Fibroblast of skin of left biceps (primary cell): ENCODE data around the gene EGLN2.
"Not testable (repeated sequence)": the region's sequence is repeated elsewhere in the genome, so short reads cannot be mapped to it uniquely, and the experiment has no call there.

Source experiments
- DNase-seq, 2 experiments: peaks; one replicate each; pipeline ENCODE4 v3.0.0-alpha.2; 2013; ENCODE audit warnings: low read depth in 2 of 2

EGLN2 gene

DNA sequence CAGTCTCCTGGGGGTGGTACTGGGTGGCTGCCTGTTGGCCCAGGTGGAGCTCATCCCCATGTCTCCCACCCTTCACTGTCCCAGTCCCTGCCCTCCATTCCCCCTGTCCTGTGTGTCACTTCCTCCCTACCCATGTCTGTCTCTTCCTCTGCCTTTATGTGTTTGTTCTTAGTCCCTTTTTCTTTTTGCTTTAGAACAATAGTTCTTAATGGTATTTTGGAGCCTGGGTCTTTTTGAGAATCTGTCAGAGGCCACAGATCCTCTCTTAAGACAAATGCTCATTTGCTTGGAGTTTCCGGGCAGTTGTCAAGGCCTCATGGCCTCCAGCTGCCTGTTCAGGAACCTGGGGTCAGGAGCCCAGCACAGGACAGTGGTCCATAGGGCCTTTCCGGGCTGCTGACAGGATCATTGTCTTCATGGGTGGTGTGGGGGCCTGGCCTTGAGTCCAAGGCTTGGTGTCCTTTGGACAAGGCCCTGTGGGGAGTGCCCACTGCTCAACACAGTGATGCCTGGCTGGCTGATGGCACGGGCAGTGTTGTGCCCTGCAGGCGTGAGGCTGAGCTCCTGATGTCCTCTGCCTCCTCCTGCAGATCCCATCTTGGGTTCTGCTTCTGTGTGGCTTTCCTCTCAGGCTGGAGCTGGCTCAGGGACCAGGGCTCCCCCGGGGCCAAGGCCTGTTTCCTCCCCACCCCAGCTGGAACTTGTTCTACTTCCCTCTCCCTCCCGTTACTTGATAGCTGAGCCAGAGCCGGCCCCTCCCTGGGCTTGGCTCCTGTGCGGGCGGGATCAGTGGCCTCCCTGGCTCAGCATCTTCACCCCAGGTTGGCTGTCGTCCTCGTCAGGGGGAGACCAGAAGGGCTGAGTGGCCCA is 3.5 kb downstream of the EGLN2 start:
- no peak for DNase-seq

DNA sequence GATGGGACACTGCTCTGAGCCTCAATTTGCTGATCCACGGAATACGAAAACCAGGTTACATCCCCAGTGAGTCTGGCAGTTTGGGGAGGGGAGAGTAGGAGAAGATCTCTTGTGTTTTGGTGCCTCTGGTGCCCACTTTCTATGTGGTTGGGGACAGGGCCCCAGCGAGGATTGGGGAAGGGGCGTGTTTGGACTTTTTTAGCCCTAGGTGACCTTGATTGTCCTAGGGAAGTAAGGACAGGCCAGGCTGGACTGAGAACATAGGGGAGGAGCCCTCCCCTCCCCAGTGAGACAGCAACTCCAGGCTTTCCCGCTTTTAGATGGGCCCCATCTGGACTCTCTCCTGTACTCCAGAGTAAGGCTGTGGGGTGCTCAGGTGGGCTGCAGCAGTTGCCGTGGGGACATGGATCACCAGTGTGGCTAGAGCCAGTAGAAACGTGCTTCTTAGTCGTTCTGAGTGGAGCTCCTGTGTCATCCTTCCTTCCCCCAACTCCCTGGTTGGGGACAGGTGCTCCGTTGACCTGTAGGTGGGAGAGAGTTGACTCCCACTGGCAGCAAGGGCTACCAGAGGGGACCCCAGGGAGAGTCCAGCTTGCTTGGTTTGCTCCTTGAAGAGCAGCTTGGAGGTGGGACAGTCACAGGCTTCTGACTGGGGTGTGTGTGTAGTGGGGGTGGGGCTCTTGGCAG is 4.3 kb downstream of the EGLN2 start:
- no peak for DNase-seq

DNA sequence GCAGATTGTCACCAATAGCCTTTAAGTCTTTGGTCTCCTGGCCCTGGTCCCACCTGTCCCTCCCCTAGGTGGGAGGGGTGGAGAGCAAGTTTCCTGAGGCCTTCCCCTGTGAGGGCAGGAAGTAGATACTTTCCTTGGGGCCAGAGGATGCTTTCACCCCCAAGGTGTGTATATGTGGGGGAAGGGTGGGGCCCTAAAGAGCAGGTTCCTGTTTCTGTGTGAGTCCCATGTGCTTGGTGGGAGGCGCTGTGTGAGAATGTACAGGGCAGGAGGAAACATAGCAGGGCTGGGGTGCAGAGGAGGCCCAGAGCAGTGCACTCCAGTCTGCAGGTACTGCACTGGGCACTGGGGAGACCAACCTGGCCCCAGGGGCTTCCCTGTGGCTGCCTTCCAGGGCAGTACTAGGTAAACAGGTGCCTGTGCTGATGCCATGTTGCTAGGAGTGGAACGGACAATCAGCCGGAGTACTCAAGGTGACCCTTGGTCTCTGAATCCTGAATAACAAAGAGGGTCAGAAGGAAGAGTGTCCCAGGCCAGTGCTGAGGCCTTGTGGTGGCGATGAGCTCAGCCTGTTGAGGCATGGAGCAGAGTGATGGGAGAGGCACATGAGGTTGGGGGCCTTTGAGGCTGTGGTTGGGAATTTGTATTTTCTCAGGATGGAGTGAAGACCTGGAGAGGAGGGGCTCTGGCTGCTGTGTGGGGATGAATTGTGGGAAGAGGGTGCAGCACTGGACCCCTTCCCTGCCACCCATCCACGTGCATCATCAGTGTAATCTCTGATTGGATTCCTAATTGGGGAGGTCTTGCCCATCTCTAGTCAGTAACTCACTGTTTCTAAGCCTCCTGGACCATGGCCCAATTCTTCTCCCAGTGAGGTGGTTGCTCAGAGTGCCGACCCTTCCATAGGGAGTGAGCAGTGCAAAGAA is 5.1 kb downstream of the EGLN2 start:
- DNase-seq = no peak

DNA sequence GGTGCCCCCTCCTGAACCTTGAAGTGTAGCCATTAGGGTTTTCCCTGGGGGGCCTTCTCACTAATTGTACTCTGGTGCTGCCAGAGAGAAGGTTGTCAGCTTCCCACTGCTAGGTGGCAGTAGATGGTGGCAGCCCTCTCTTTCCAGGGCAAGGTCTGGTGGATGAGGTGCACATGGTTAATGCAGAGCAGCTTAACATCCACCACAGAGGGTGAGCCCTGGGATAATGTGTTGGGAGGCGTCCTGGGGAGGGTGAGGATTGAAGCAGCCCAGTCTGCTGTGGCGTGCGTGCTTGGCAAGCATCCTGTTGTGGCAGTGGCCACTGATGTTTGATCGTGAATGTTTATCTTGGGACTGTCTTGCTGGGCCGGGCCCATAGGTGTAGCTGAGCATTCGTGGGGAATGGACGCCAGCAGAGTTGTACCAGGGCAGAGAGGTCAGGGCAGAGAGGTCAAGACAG is 5.8 kb downstream of the EGLN2 start:
- no peak for DNase-seq

DNA sequence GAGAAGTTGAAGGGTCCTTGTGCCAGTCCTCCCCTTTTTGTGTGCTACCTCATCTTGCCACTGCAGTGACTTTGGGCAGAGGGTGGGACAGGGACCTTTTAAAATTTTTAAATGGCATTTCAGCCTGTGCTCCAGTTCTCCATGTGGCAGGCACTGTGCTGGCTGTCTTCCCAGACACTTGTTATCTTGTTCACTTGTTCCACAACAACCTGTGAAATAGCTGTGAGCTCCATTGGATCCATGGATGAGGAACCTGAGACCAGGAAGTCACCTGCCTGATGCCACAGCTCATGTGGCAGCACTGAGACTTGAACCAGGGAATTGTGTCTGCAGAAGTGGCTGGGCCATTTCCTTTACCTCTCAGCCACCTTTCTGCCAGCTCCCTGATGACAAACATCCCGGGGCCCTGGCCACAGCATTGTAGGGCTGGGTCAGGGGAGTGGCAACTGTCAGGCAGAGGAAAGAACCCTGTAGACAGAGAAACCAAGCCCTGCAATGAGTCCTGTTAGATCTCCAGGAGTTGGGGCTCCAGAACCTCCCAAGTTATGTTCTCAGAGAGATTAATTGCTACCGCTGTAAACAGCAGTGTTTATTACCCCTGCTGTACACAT is 6.4 kb downstream of the EGLN2 start:
- DNase-seq = no peak

DNA sequence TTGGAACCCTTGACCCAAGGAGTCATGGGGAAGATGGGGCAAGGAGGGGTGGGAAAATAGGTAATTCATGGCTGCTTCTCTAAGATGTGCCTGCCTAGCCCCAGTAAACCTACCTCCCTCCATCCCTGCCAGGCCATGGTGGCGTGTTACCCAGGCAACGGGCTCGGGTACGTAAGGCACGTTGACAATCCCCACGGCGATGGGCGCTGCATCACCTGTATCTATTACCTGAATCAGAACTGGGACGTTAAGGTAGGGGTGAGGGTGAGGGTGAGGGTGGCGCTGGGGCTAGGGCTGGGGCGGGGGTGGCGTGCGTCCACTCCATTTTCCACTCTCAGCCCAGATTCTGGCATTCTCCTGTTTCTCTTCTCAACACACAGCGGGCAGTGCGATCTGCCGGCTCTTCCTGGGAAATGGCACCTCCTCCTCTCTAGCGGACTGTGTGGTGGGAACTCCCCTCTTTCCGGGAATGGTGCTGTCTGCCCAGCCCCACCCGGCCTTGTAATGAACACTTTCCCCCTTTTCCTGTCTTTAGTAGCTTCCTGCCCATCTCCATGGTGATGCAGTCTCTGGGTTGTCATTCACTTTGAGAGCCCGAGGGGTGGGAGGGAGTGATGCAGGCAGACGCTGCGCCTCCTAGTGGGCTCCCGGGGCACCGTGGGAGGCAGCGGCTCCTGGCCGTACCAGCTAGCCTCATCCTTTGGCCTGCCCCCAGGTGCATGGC is 7.6 kb downstream of the EGLN2 start:
- DNase-seq = peak; percentile 91 to 92

DNA sequence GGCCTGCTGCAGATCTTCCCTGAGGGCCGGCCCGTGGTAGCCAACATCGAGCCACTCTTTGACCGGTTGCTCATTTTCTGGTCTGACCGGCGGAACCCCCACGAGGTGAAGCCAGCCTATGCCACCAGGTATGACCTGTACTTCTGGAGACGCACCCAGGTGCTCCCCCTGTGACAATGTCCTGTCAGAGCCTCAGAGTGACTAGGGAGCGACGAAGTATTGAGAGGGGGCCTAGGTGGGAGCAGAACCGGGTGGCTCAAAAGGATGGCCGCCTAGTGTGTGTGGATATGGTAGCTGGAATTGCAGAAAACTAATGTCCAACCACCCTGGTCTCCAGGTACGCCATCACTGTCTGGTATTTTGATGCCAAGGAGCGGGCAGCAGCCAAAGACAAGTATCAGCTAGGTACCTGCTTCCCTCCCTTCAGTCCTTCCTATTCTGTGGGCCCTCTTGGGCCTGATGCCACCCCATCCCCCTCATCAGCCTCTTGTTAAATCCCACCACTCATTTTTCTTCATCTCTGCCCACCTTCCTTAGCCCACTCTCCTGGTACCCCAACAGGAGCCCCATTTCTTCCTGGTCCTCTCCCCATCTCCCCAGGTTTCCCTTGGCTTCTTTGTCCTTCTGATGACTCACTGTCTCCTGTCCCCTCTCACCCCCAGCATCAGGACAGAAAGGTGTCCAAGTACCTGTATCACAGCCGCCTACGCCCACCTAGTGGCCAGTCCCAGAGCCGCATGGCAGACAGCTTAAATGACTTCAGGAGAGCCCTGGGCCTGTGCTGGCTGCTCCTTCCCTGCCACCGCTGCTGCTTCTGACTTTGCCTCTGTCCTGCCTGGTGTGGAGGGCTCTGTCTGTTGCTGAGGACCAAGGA is 8.4 kb downstream of the EGLN2 start:
- no peak for DNase-seq

DNA sequence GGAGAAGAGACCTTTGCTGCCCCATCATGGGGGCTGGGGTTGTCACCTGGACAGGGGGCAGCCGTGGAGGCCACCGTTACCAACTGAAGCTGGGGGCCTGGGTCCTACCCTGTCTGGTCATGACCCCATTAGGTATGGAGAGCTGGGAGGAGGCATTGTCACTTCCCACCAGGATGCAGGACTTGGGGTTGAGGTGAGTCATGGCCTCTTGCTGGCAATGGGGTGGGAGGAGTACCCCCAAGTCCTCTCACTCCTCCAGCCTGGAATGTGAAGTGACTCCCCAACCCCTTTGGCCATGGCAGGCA is 9.0 kb downstream of the EGLN2 start:
- no peak for DNase-seq

DNA sequence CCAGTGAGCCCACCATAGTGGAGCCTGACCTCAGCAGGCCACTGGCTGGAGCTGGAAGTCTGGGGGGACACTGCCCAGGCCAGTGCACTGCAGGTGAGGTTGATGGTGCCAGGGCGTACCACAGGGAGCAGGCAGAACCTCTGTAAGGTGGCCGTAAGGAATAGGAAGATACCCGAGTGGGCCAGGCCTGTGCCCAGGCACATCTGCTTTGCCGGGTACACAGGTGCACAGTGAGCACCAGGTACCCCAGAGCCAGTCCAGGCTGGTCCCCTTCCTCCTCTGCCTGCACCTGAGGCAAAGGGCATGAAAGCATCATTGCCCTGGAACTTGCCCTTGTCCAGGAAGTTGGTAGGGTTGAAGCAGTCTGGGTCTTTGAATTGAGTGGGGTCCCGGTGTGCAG is 9.5 kb downstream of the EGLN2 start:
- no peak for DNase-seq

DNA sequence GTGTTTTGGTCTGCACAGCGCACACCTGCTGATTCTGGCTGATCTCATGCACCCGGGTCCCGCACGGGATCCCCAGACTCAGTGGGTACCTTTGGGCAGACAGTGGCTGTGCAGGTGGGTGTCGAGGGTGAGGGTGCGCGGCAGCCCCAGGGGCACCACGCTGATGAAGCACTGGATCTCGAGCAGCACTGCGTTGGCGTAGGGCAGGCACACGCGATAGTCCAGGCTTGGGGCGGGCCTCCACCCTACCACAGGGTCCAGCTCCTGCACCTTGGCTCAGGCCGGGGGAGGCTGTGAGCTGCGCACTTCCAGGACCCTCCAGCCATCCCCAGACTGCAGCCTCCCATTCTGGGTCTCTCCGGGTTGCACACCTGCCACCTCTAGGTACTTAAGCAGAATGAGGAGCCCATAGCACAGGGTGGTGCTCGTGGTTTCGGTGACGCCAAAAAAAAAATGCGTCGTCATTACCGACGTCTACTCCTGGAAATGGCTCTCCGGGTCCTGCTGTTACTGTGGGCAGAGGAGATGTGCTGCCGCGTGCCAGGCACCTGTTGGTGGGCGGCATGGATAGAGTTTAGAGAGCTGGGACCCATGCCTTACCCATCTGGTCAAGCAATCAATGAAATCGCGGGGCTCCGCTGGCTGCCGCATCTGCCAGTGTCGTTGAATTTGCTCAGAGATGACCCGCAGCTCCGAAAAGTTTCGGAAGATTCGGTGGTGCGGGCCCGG is 10.5 kb downstream of the EGLN2 start:
- DNase-seq = no peak

DNA sequence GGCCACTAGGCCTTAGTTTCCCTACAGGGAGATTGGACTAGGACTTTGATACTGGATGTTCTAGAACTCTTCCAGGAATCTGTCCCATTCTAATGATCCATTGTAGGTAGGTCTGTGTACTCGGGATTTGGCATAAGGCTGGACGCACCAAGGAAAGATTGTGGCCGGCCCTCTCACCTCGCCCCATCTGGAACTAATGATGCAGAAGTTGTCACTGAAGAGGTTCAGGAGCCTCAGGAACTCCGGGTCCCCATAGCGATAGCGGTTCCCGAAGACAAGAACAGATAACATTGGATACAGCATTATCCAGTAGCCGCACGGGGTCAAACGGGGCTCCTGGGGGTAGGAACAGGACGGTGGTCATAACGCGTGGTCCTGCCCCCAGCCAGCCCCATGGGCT is 11.2 kb downstream of the EGLN2 start:
- no peak for DNase-seq

DNA sequence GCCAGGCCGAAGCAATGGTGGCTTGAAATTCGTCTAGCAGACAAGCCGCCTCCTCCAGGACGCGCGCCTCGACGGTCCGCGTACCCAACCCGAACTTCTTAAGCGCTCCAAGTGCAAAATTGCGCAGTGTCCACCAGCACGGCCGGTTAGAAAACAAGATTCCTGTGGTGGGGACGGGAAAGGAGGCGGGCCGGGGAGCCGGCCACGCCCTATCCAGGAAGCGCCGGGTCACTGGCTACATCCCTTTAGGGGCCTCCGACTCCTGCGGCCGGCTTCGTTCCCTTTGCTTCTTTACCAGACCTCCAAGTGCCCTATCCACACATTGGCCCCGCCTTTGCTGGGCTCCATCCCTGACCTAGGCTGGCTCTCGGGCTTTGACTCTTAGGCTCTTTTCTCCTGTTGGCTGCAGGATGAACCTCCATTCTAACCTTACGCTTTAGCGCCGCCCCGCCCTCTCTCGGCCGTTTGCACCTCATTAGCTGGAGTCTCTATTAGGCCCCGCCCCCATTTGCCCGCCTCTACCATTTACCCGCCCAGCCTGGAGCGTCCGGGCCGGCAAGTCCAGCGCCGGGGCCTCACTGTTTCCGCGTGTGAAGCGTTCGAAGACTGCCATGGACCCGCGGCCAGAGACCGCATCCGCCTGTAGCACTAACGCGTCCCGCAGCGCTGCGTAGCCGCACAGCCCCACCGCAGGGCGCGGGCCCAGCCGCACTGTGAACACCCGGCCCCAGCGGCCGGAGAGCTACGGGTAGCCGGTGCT is 11.8 kb downstream of the EGLN2 start:
- peak in 1 of 2 experiments; percentile 20 for DNase-seq

DNA sequence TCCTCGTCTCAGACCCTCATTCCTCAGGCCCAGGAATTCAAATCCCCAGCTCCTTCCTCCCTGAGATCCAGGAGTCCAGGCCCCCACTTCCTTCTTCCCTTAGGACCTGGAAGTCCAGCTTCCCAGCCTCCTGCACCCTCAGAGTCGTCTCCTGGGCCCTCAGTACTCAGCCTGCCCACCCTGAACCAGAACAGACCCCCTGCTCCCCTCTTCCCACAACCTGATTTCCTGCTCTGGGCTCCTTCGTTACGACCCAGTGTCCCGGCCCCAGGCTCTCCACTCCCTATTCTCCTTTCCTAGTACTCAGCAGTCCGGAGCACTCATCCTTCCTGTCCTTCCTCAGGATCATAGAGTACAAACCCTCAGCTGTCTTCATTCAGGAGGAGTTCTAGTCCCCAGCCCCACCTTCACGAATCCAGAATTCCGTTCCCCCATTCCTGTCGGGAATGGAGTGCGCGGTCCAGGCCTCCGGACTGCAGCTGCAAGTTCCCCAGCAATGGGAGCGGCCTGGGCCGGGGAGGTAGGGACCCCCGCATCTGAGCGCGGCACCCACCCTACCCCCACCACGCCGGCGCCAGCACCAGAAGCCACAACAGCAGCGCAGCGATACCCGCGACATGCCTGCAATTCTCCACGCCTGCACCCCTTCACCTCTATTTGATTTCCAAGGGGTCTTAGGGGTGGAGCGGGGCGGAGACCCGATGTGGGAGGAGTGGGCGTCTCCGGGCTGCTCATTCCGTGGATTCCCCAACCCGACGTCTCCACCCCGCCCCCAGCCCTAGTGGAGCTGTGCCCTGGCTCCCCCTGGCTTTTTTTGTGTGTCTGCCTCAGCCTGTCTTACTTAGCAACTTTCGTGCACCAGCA is 12.7 kb downstream of the EGLN2 start:
- DNase-seq = no peak

DNA sequence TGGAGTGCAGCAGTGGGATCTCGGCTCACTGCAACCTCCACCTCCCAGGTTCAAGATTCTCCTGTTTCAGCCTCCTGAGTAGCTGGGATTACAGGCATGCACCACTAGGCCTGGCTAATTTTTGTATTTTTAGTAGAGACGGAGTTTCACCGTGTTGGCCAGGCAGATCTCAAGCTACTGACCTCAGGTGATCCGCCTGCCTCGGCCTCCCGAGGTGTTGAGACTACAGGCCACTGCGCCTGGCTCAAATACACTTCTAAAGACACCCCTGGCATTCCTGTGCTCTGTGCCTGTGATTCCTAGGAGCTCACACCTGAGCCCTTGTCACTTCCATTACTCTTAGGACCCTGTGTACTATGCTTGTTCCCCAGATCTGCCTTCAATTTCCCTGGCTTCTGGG is 13.6 kb downstream of the EGLN2 start:
- not testable (repeated sequence) for DNase-seq

DNA sequence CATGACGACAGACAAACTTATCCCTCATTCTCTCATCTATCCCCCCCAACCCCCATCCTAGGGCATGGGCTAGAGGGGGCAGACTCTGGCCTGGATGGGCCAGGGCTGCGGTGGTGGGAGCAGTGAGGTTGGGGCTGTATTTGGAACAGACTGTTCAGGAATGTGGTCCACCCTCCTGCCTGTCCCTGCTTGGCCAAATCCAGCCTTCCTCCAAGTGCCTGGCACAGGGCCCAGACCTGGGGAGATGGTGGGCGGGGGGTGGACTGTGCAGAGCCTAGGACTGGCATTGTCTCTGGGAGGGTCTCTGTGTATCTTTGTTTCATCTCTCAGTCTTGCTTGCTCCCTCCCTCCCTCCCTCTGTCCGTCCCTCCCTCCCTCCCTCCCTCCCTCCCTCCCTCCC is 14.2 kb downstream of the EGLN2 start:
- no peak for DNase-seq

DNA sequence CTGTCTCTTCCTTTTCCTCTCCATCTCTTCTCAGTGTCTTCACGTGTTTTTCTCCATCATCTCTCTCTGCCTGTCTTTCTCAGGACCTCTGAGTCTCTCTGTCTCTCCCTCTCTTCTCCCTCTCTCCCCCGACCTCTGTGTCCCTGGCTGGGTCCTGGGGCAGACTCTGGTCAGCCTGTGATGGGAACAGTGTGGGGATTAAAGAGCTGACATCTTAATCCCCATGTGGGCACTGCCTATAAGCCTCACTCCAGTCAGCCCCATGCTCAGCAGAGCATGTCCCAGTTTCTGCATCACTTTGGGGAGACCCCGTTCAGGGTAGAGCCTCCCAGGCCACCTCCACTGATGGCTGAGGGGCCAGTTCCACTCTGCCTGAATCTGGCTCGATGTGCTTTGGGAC is 16.2 kb downstream of the EGLN2 start:
- DNase-seq = no peak

DNA sequence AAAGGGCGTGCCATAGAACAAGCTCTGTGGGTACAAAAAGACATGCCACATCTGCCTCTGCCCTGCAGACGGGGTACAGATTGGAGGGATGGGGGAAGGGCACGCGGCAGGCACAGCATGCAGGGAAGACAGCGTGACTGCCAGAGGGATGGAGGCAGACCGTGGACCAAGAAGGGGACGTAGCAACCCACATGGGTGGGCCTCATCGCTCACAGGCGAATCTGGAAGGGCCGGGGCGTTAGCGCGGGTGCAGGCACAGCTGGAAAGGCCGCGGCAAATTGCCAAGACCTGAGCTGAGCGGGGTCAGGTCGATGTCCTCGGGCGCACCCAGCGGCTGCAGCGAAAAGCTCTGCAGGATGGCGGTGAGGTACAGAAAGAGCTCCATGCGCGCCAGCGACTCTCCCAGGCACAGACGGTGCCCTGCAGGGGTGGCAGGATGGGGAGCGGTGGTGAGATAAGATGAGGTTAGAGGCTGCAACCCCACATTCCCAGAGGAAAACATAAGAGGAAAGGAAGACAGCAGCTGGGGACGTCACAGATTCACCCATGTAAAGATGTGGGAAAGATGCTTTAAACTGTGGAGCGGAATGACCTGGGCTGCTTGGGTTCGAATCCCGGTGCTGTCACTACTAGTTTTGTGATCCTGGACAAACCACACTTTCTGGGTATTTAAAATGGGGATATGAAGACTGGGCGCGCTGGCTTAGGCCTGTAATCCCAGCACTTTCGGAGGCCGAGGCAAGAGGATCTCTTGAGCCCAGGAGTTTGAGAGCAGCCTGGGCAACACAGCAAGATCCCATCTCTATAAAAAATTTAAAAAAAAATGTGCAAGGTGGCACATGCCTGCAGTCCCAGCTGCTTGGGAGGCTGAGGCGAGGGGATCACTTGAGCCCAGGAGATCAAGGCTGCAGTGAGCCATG is 19.7 kb downstream of the EGLN2 start:
- DNase-seq = not testable (repeated sequence)
